ENCODE data around the gene ATP6V1G3.
A peak's percentile ranks its signal among the peaks of the same experiment; 100 is the strongest.
"Not testable (repeated sequence)": the region's sequence is repeated elsewhere in the genome, so short reads cannot be mapped to it uniquely, and the experiment has no call there.

Gene ATP6V1G3, protein sequence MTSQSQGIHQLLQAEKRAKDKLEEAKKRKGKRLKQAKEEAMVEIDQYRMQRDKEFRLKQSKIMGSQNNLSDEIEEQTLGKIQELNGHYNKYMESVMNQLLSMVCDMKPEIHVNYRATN

DNA sequence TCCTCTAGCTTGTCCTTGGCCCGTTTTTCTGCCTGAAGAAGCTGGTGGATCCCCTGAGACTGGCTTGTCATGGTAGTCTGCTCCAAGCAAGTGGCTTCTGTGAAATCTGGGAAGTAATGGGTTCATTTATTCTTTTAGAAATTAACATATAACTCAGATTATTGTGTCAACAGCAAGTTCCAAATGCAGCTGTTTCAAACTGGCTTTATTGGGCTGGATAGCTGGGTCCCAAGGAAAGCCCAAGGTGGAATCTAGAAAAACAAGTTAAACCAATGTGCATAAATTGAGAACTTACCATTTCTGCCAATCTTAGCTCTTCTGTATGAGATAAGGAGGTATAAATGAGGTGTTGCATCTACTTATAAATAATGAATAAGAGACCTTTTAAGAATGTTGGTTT lies at the start of gene ATP6V1G3:
Gene ATP6V1G3 (minus strand): TSS at position 101 of the 400 bp plus-strand sequence. CDS start 30 bp downstream, at position 71.
- no peaks in the 10 kb centered on the region for H3K9me3 ChIP-seq (ENCODE audit: low read depth, low read length)
- H3K27ac ChIP-seq: peak within 1 kb of the TSS; percentile 37; the same call in 1 of the 2 replicates
- TF ChIP-seq FOXP2 (optimal IDR thresholded peaks at IDR 0.05; ENCODE audit: control extremely low read depth, extremely low read length, insufficient read depth) (no peak), EZH2 (IDR thresholded peaks at IDR 0.05) (no peak), POLR2AphosphoS5 (IDR thresholded peaks at IDR 0.05; ENCODE audit: borderline replicate concordance, low read depth, low read length) (no peak)
- no peaks in the 10 kb centered on the region for H3K36me3 ChIP-seq (ENCODE audit: insufficient read depth, low read length)
- no peak within 1 kb of the TSS for H3K9ac ChIP-seq (ENCODE audit: insufficient read length)
- no peak for DNase-seq (ENCODE audit: low read depth, low spot score)
- H3K4me3 ChIP-seq: no peak within 1 kb of the TSS

DNA sequence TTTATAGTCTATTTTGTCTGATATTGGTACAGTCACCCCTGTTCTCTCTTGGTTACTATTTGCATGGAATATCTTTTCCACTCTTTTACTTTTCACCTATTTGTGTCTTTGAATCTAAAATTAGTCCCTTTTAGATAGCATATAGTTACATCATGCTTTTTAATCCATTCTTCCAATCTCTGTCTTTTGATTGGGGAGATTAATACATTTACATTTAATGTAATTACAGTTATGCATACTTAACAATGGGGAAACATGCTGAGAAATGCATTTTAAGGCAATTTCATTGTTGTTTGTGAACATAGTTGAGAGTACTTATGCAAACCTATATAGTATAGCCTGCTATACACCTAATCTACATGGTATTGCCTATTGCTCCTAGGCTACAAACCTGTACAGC lies 48.4 kb upstream of the ATP6V1G3 start:
- peaks cover 13% of the 10 kb centered on the region; the same call in 1 of the 2 replicates for H3K9me3 ChIP-seq (ENCODE audit: low read depth, low read length)
- DNase-seq (ENCODE audit: low read depth, low spot score): no peak
- H3K36me3 ChIP-seq (ENCODE audit: insufficient read depth, low read length): no peaks in the 10 kb centered on the region
- no peak overlapping the region for H3K27ac ChIP-seq
- TF ChIP-seq EZH2 (IDR thresholded peaks at IDR 0.05) (no peak), POLR2AphosphoS5 (IDR thresholded peaks at IDR 0.05; ENCODE audit: borderline replicate concordance, low read depth, low read length) (no peak), FOXP2 (optimal IDR thresholded peaks at IDR 0.05; ENCODE audit: control extremely low read depth, extremely low read length, insufficient read depth) (no peak)
- no peak overlapping the region for H3K9ac ChIP-seq (ENCODE audit: insufficient read length)
- H3K4me3 ChIP-seq: no peak overlapping the region

DNA sequence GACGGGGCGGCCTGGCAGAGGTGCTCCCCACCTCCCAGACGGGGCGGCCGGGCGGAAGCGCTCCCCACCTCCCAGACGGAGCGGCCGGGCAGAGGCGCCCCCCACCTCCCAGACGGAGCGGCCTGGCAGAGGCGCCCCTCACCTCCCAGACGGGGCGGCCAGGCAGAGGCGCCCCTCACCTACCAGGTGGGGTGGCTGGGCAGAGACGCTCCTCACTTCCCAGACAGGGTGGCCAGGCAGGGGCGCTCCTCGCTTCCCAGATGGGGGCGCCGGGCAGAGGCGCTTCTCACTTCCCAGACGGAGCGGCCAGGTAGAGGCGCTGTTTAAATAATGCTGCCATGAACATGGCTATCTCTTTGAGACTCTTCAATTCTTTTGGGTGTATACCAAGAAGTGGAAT lies 43.7 kb upstream of the ATP6V1G3 start:
- H3K9me3 ChIP-seq (ENCODE audit: low read depth, low read length): peaks cover 11% of the 10 kb centered on the region; the same call in 1 of the 2 replicates
- H3K9ac ChIP-seq (ENCODE audit: insufficient read length): no peak overlapping the region
- no peak for TF ChIP-seq FOXP2 (optimal IDR thresholded peaks at IDR 0.05; ENCODE audit: control extremely low read depth, extremely low read length, insufficient read depth)
- no peak for TF ChIP-seq EZH2 (IDR thresholded peaks at IDR 0.05)
- no peak for TF ChIP-seq POLR2AphosphoS5 (IDR thresholded peaks at IDR 0.05; ENCODE audit: borderline replicate concordance, low read depth, low read length)
- H3K4me3 ChIP-seq: no peak overlapping the region
- H3K36me3 ChIP-seq (ENCODE audit: insufficient read depth, low read length): no peaks in the 10 kb centered on the region
- no peak for DNase-seq (ENCODE audit: low read depth, low spot score)
- H3K27ac ChIP-seq: no peak overlapping the region

DNA sequence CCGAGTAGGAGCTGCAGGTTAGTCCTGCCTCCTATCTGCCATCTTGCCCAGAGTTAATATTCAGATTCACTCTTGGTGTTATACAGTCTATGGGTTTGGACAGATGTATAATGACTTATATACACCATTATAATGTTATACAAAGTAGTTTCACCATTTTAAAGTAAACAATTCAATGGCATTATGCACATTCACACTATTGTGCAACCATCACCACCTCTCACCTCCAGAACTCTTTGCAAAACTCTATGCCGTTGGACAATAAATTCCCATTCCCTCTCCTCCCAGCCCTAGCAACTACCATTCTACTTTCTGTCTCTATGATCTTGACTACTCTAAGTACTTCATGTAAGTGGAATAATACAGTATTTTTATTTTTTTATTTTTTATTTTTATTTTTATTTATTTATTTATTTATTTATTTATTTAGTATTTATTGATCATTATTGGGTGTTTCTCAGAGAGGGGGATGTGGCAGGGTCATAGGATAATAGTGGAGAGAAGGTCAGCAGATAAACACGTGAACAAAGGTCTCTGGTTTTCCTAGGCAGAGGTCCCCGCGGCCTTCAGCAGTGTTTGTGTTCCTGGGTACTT lies 42.8 kb upstream of the ATP6V1G3 start:
- not testable (repeated sequence) for DNase-seq (ENCODE audit: low read depth, low spot score); H3K36me3 ChIP-seq (ENCODE audit: insufficient read depth, low read length); H3K9me3 ChIP-seq (ENCODE audit: low read depth, low read length); H3K27ac ChIP-seq; H3K9ac ChIP-seq (ENCODE audit: insufficient read length); H3K4me3 ChIP-seq

DNA sequence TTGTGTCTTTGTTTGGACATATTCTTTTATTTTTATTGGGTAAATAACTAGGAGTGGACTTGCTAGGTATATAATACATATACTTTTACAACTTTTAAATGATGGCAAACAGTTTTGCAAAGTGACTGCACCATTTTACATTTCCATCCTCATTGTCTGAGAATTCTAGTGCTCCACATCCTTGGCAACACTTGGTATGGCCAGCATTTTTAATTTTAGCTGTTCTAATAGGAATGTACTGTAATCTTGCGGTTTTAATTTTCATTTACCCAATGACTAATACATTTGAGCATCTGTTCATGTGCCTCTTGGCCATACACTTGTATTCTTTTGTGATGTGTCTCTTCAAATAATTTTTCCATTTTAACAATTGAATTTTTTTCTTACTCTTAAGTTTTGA lies 37.0 kb upstream of the ATP6V1G3 start:
- no peak for DNase-seq (ENCODE audit: low read depth, low spot score)

DNA sequence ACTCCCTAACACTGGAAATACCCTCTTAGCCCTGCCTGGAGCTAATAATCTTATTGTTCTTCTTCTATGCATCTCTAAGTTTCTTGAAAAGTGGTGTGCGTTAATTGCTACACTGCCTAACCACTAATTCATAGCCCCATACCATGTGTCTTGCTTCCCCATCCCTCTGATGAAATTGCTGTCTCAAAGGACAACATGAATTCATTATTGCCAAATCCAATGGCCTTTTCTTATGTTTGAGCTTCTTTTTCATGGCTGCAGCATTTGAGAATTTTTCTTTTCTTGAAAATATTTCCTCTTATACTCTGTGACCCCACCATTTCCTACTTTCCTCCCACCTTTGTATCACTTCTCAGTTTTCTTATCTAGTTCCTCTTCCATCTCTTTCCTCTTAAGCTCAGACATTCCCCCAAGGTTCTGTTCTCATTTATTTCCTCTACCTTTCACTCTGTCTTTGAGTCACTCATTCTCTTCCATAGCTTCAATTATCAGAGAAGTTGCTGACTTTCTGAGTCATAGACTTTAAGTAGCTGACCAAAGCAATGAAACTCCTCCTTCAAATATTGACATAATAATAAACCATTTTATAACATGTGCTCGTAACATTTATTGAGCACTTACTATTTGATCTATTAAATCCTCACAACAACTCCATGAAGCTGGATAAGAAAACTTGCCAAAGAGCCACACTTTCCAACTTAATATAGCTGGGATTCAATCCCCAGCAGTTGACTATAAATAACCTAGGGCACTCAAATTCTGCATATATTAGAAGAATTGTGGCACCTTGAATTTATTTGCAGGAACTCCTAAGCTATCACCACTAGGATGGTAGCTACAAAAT lies 35.5 kb upstream of the ATP6V1G3 start:
- TF ChIP-seq POLR2AphosphoS5 (IDR thresholded peaks at IDR 0.05; ENCODE audit: borderline replicate concordance, low read depth, low read length): no peak
- H3K27ac ChIP-seq: no peak overlapping the region
- no peaks in the 10 kb centered on the region for H3K9me3 ChIP-seq (ENCODE audit: low read depth, low read length)
- H3K9ac ChIP-seq (ENCODE audit: insufficient read length): no peak overlapping the region
- no peaks in the 10 kb centered on the region for H3K36me3 ChIP-seq (ENCODE audit: insufficient read depth, low read length)
- no peak overlapping the region for H3K4me3 ChIP-seq
- DNase-seq (ENCODE audit: low read depth, low spot score): no peak

More for the DNA sequence above, 37.0 kb upstream of the ATP6V1G3 start:
- no peak overlapping the region for H3K9ac ChIP-seq (ENCODE audit: insufficient read length)
- H3K9me3 ChIP-seq (ENCODE audit: low read depth, low read length): no peaks in the 10 kb centered on the region
- no peak overlapping the region for H3K4me3 ChIP-seq
- H3K27ac ChIP-seq: no peak overlapping the region
- TF ChIP-seq POLR2AphosphoS5 (IDR thresholded peaks at IDR 0.05; ENCODE audit: borderline replicate concordance, low read depth, low read length): no peak
- H3K36me3 ChIP-seq (ENCODE audit: insufficient read depth, low read length): no peaks in the 10 kb centered on the region

DNA sequence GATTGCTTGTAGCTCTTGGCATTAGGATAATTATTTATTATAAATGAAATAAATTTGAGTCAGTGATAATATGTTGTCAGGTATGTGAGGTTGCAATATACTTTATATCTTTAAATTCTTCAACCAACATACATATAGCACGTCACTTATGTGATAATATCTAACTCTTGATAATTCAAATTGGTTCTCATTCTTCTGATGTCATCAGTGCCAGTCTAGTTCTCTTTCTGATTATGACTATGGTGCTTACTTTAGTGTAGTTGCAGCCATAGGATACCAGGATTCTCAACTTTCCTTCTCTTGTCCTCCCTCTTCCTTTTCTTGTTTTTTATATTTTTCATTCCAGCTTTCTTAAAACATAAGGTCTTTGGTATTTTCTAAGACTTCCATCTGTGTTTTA lies 34.8 kb upstream of the ATP6V1G3 start:
- H3K27ac ChIP-seq: no peak overlapping the region
- H3K9ac ChIP-seq (ENCODE audit: insufficient read length): no peak overlapping the region
- no peak for DNase-seq (ENCODE audit: low read depth, low spot score)
- no peak overlapping the region for H3K4me3 ChIP-seq
- no peaks in the 10 kb centered on the region for H3K36me3 ChIP-seq (ENCODE audit: insufficient read depth, low read length)
- H3K9me3 ChIP-seq (ENCODE audit: low read depth, low read length): no peaks in the 10 kb centered on the region
- TF ChIP-seq FOXP2 (optimal IDR thresholded peaks at IDR 0.05; ENCODE audit: control extremely low read depth, extremely low read length, insufficient read depth): no peak
- no peak for TF ChIP-seq EZH2 (IDR thresholded peaks at IDR 0.05)
- TF ChIP-seq POLR2AphosphoS5 (IDR thresholded peaks at IDR 0.05; ENCODE audit: borderline replicate concordance, low read depth, low read length): no peak

DNA sequence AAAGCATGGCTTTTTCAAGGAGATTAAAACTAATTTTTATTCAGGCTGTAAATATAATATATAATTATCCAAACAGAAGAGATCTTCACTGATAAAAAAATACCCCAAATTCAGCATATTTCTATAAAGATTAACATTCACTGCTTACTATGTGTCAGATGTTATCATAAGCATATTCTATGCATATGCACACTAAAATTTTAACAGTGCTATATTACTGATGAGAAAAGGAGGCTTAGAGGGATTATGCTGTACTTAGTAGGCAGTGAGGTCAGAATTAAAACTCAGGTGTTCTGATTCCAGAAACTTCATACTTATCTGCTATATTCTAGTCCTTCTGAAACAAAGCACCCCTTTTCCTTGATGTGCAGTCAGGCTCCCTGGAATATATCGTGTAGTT lies 33.8 kb upstream of the ATP6V1G3 start:
- no peaks in the 10 kb centered on the region for H3K9me3 ChIP-seq (ENCODE audit: low read depth, low read length)
- no peak overlapping the region for H3K27ac ChIP-seq
- H3K4me3 ChIP-seq: no peak overlapping the region
- DNase-seq (ENCODE audit: low read depth, low spot score): no peak
- no peak overlapping the region for H3K9ac ChIP-seq (ENCODE audit: insufficient read length)
- no peaks in the 10 kb centered on the region for H3K36me3 ChIP-seq (ENCODE audit: insufficient read depth, low read length)
- TF ChIP-seq POLR2AphosphoS5 (IDR thresholded peaks at IDR 0.05; ENCODE audit: borderline replicate concordance, low read depth, low read length) (no peak), FOXP2 (optimal IDR thresholded peaks at IDR 0.05; ENCODE audit: control extremely low read depth, extremely low read length, insufficient read depth) (no peak), EZH2 (IDR thresholded peaks at IDR 0.05) (no peak)

All from SK-N-MC (cell line).